Endothelial cell of umbilical vein (primary cell): ENCODE data around the gene LTN1. TPM values are rescaled to one million over a fixed set of nuclear protein-coding genes. Genes with fewer than 3 reads are reported as not detected.
A peak's percentile ranks its signal among the peaks of the same experiment; 100 is the strongest.
"Not testable (repeated sequence)": the region's sequence is repeated elsewhere in the genome, so short reads cannot be mapped to it uniquely, and the experiment has no call there.

Experiments
- BruUV-seq: library from RNA; stranded (reverse); fragments of 400-500 nt; replicated peaks from 2 replicates; lab custom pipeline; 2021; lab: Mats Ljungman, UMichigan
- CTCF ChIA-PET: fragments of 300-600, 350-600 bp; sonication (Branson Sonifier 250); formaldehyde crosslinking; loops from one replicate; lab custom pipeline; 2021; ENCODE audit warnings: antibody characterized with exemption, inconsistent platforms; lab: Charles Lee
- POLR2A ChIA-PET: fragments of 300-600, 350-600 bp; sonication (Branson Sonifier 250); formaldehyde crosslinking; loops from one replicate; lab custom pipeline; 2021; ENCODE audit warnings: antibody characterized with exemption, inconsistent platforms; lab: Charles Lee
- DNase-seq: peaks from one replicate; pipeline ENCODE4 v3.0.0-alpha.2; 2011; ENCODE audit warnings: low read depth, low spot score
- FAIRE-seq: peaks from 2 replicates; lab custom pipeline; 2011; peaks lifted over from hg19 to GRCh38; lab: Jason Lieb, UNC
- H2AFZ ChIP-seq: 2 replicates; pipeline ENCODE4 v1.6.0; 2012; ENCODE audit warnings: low read depth, low read length, control low read depth, inconsistent platforms
- H3K27ac ChIP-seq: 2 replicates; pipeline ENCODE4 v1.5.1; 2011; ENCODE audit warnings: low read depth, mild to moderate bottlenecking, control low read depth, low read length, moderate library complexity; ENCODE audit not compliant: insufficient read depth
- H3K27me3 ChIP-seq, 2 experiments: 2 replicates each; pipeline versions ENCODE4 v1.6.0 to v1.6.1; 2011; ENCODE audit warnings: low read length in 2 of 2, mixed read lengths in 1 of 2; ENCODE audit not compliant: control insufficient read depth in 2 of 2, insufficient read depth in 2 of 2
- H3K36me3 ChIP-seq, 2 experiments: 2 replicates in 1 of 2; 3 replicates in 1 of 2; pipeline ENCODE4 v1.5.1; 2011; ENCODE audit warnings: low read length in 2 of 2, mild to moderate bottlenecking in 1 of 2, moderate library complexity in 1 of 2; ENCODE audit not compliant: control insufficient read depth in 2 of 2, insufficient read depth in 2 of 2; ENCODE audit errors: extremely low read depth in 1 of 2
- H3K4me1 ChIP-seq: 3 replicates; pipeline ENCODE4 v1.5.1; 2011; ENCODE audit warnings: mild to moderate bottlenecking, low read length; ENCODE audit not compliant: control insufficient read depth, insufficient read depth; ENCODE audit errors: extremely low read depth
- H3K4me2 ChIP-seq: 2 replicates; pipeline ENCODE4 v1.6.1; 2011; ENCODE audit warnings: low read length, control low read depth, mixed read lengths; ENCODE audit not compliant: insufficient read depth
- H3K4me3 ChIP-seq, 3 experiments: fragments of 200-600 bp in 1 of 3; sonication (generic), shearing (Covaris generic) in 1 of 3; replicated peaks in 1 of 3; 2 replicates each; pipeline ENCODE4 v1.5.1; 2011 to 2016; ENCODE audit warnings: control low read depth in 3 of 3, low read length in 3 of 3, mild to moderate bottlenecking in 2 of 3, inconsistent platforms in 1 of 3, low read depth in 1 of 3, moderate library complexity in 1 of 3; ENCODE audit not compliant: insufficient read depth in 1 of 3
- H3K79me2 ChIP-seq: 2 replicates; pipeline ENCODE4 v1.6.0; 2012; ENCODE audit warnings: low read length, inconsistent platforms; ENCODE audit not compliant: control insufficient read depth, insufficient read depth
- H3K9ac ChIP-seq: replicated peaks from 2 replicates; pipeline ENCODE3; 2011; ENCODE audit warnings: low read length, control low read depth; ENCODE audit not compliant: insufficient read depth; ENCODE audit errors: extremely low read depth
- H3K9me1 ChIP-seq: replicated peaks from 3 replicates; pipeline ENCODE4 v1.6.0; 2011; ENCODE audit warnings: mild to moderate bottlenecking, low read length; ENCODE audit not compliant: control insufficient read depth, insufficient read depth; ENCODE audit errors: extremely low read depth
- H3K9me3 ChIP-seq: replicated peaks from 2 replicates; pipeline ENCODE4 v1.5.1; 2012; ENCODE audit warnings: low read length, inconsistent platforms; ENCODE audit not compliant: control insufficient read depth, insufficient read depth
- H4K20me1 ChIP-seq: replicated peaks from 2 replicates; pipeline ENCODE3; 2011; ENCODE audit warnings: mild to moderate bottlenecking, low read length; ENCODE audit not compliant: control insufficient read depth, insufficient read depth; ENCODE audit errors: extremely low read depth
- EZH2 ChIP-seq: IDR thresholded peaks from 2 replicates; pipeline ENCODE4 v1.6.1; 2012; ENCODE audit warnings: borderline replicate concordance, low read depth, mild to moderate bottlenecking, moderate library complexity, low read length, inconsistent platforms; ENCODE audit not compliant: severe bottlenecking
- FOS ChIP-seq: IDR thresholded peaks from 2 replicates; pipeline ENCODE4 v1.6.1; 2011; ENCODE audit warnings: mild to moderate bottlenecking, low read length, moderate library complexity, borderline replicate concordance; ENCODE audit not compliant: insufficient read depth
- GATA2 ChIP-seq: IDR thresholded peaks from 2 replicates; pipeline ENCODE4 v1.7.0; 2011; ENCODE audit warnings: low read depth, mild to moderate bottlenecking, moderate library complexity, mixed read lengths, low read length; ENCODE audit not compliant: insufficient read length, insufficient read depth
- JUN ChIP-seq: IDR thresholded peaks from 2 replicates; pipeline ENCODE4 v1.6.1; 2011; ENCODE audit warnings: borderline replicate concordance, low read depth; ENCODE audit not compliant: insufficient read length, insufficient read depth
- MYC ChIP-seq: IDR thresholded peaks from one replicate; pipeline ENCODE4 v1.6.1; 2011; ENCODE audit warnings: mild to moderate bottlenecking, low read depth, low read length
- POLR2A ChIP-seq: IDR thresholded peaks from 2 replicates; pipeline ENCODE4 v1.6.1; 2012; ENCODE audit warnings: low read depth, mild to moderate bottlenecking, control low read depth, low read length
- POLR2AphosphoS5 ChIP-seq: IDR thresholded peaks from 2 replicates; pipeline ENCODE4 v1.6.1; 2012; ENCODE audit warnings: low read depth, mild to moderate bottlenecking, control low read depth, low read length, moderate library complexity; ENCODE audit not compliant: insufficient read depth
- dilution Hi-C: fragments of 300-500 bp; cut with MboI; formaldehyde crosslinking; loops from one replicate; pipeline ENCODE4 v1.15.0; 2019; ENCODE audit warnings: low sequenced_read_pairs; ENCODE audit not compliant: extremely low pct_ligation_motif_present
- intact Hi-C: fragments of 100-400 bp; cut with micrococcal nuclease; formaldehyde crosslinking; loops from one replicate; pipeline ENCODE4 v1.10.0; 2022
- polyA plus RNA-seq, 4 experiments: library from polyadenylated mRNA; depleted of rRNA in 3 of 4; stranded (reverse) in 3 of 4; unstranded in 1 of 4; fragments of >200 nt; gene quantifications; 2 replicates each; pipeline versions ENCODE4 v1.2.1 to v1.2.3, GENCODE V29; 2011 to 2012; ENCODE audit warnings: missing spikeins in 1 of 4
- total RNA-seq: library from RNA; stranded (reverse); gene quantifications from 2 replicates; pipeline ENCODE4 v1.2.3, GENCODE V29; 2021
- TF ChIP-seq, protein P1 (sequence below), 2 donors: IDR thresholded peaks; 1 replicate in 1 of 2; 2 replicates in 1 of 2; pipeline ENCODE4 v1.5.1; 2011; ENCODE audit warnings: low read length in 2 of 2, mild to moderate bottlenecking in 2 of 2, moderate library complexity in 2 of 2, control low read depth in 1 of 2, inconsistent platforms in 1 of 2, low read depth in 1 of 2; ENCODE audit not compliant: insufficient read depth in 1 of 2; ENCODE audit errors: extremely low read depth in 1 of 2
- TF ChIP-seq, protein P2 (sequence below): IDR thresholded peaks from 2 replicates; pipeline ENCODE4 v1.6.1; 2011; ENCODE audit not compliant: insufficient read depth, insufficient read length

The LTN1 gene
- total and polyA plus RNA-seq, 2 donors (not counting 3 experiments of a cell fraction or from before 2014, with no cell fraction given), result 3.8 to 23.0 TPM

DNA sequence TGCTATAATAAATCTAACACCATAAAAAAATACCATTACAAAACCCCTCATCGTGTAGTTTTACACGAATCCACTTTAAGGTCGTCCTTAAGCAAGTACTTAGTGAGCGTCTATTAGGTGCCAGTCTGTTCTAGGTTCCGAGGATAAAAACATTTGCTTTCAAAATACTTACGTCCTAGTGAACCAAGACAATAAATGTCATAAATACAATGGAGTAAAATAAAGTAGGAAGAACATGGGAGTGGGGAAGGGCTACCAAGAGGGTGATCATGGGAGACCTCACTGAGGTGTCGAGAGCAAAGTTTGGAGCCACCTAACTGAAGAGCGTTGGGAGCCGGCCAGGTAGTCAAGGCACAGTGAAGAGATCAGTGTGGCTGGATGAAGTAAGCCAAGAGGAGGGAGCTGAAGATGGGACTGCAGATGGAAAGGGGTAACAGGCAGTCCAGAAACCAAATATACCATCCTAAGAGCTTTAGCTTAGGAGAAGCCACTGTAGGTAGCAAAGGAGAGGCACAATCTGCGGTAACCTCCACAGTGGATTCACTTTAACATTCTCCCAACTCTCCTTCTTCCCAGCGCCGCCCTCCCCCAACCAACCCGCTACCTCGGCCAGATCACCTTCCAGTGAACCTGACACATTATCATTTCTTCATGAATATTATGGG is 684 bp downstream of the LTN1 start:
- no peaks in the 10 kb centered on the region for H3K9me3 ChIP-seq
- TSS peak; percentile 35 for BruUV-seq

DNA sequence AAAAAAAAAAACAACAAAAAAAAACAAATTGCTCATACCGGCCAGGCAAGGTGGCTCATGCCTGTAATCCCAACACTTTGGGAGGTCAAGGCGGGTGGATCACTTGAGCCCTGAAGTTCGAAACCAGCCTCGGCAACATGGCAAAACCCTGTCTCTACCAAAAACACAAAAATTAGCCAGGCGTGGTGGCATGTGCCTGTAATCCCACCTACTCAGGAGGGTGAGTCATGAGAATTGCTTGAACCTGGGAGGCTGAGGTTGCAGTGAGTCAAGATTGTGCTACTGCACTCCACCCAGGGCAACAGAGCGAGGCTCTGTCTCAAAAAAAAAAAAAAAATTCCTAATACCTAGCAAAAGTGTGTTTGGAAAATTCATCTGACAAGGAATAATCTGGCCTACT is 4.5 kb downstream of the LTN1 start:
- H2AFZ ChIP-seq, H3K9me3 ChIP-seq, H3K4me3 ChIP-seq, intact Hi-C loops, H3K27ac ChIP-seq, dilution Hi-C loops, H3K4me2 ChIP-seq, H3K9me1 ChIP-seq, H3K27me3 ChIP-seq, POLR2A ChIA-PET, H3K36me3 ChIP-seq, BruUV-seq, H4K20me1 ChIP-seq, FAIRE-seq, H3K4me1 ChIP-seq, H3K9ac ChIP-seq, DNase-seq: not testable (repeated sequence)
- H3K79me2 ChIP-seq, result peaks cover 41% of the 10 kb centered on the region
- CTCF ChIA-PET, result interaction anchor here (0.7 kb wide), 1 partner anchor 21 kb away, joined by 3 read pairs; no protein-coding TSS in a partner anchor

More for the DNA sequence above, 684 bp downstream of the LTN1 start:
- Histone ChIP-seq H3K4me2 (peak overlapping the region; percentile 99), H3K9ac (peak overlapping the region; percentile 80), H3K79me2 (peaks cover 38% of the 10 kb centered on the region), H3K36me3 (no peaks in the 10 kb centered on the region), H3K27me3 (no peaks in the 10 kb centered on the region), H4K20me1 (no peaks in the 10 kb centered on the region), H3K4me1 (peaks cover 13% of the 10 kb centered on the region), H3K27ac (peak overlapping the region; percentile 34), H3K4me3 (peak overlapping the region; percentile 71 to 89 (median 80)), H2AFZ (peak overlapping the region; percentile 53), H3K9me1 (no peaks in the 10 kb centered on the region)
- dilution Hi-C loops, result no loop called here
- TF ChIP-seq POLR2AphosphoS5 (no peak), GATA2 (no peak), EZH2 (no peak), POLR2A (no peak), FOS (no peak), MYC (no peak), JUN (no peak)
- TF ChIP-seq, protein P1, sequence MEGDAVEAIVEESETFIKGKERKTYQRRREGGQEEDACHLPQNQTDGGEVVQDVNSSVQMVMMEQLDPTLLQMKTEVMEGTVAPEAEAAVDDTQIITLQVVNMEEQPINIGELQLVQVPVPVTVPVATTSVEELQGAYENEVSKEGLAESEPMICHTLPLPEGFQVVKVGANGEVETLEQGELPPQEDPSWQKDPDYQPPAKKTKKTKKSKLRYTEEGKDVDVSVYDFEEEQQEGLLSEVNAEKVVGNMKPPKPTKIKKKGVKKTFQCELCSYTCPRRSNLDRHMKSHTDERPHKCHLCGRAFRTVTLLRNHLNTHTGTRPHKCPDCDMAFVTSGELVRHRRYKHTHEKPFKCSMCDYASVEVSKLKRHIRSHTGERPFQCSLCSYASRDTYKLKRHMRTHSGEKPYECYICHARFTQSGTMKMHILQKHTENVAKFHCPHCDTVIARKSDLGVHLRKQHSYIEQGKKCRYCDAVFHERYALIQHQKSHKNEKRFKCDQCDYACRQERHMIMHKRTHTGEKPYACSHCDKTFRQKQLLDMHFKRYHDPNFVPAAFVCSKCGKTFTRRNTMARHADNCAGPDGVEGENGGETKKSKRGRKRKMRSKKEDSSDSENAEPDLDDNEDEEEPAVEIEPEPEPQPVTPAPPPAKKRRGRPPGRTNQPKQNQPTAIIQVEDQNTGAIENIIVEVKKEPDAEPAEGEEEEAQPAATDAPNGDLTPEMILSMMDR (IDR thresholded peaks at IDR 0.05; ENCODE audit: extremely low read depth in 1 of 2, insufficient read depth in 1 of 2, low read depth in 1 of 2, low read length in 2 of 2), result no peak
- TF ChIP-seq, protein P2, sequence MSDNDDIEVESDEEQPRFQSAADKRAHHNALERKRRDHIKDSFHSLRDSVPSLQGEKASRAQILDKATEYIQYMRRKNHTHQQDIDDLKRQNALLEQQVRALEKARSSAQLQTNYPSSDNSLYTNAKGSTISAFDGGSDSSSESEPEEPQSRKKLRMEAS, result no peak
- POLR2A ChIA-PET, result interaction anchor here (1.1 to 1.3 kb wide), 2 partner anchors 11 to 32 kb away, joined by 7 to 19 read pairs; partner anchors contain the start of gene USP16
- no peak for FAIRE-seq
- no peak for DNase-seq
- intact Hi-C loops, result loop anchor here (1.0 to 2.0 kb wide), 2 partner anchors 33 to 81 kb away; partner anchors contain the start of gene CCT8
- CTCF ChIA-PET, result interaction anchor here (0.8 to 1.9 kb wide), 3 partner anchors 11 to 30 kb away, joined by 3 to 9 read pairs (median 4); no protein-coding TSS in a partner anchor
